CD14-positive monocyte (primary cell): ENCODE results near the gene DNAJC11. TPM values are rescaled to one million over a fixed set of nuclear protein-coding genes. Genes with fewer than 3 reads are reported as not detected.
A peak's percentile ranks its signal among the peaks of the same experiment; 100 is the strongest.
"Not testable (repeated sequence)": the region's sequence is repeated elsewhere in the genome, so short reads cannot be mapped to it uniquely, and the experiment has no call there.

Experiments
- DNase-seq, 3 donors: peaks; one replicate each; pipeline ENCODE4 v3.0.0-alpha.2; 2011 to 2022
- H2AFZ ChIP-seq: 2 replicates; pipeline ENCODE4 v1.6.0; 2012; ENCODE audit warnings: mild to moderate bottlenecking, low read depth, low read length, inconsistent platforms; ENCODE audit not compliant: insufficient read depth, poor library complexity, severe bottlenecking
- H3K27ac ChIP-seq, 2 donors: 1 replicate in 1 of 2; 2 replicates in 1 of 2; pipeline ENCODE4 v1.5.1; 2012 to 2013; ENCODE audit warnings: low read length in 2 of 2, control low read depth in 1 of 2, inconsistent platforms in 1 of 2, low read depth in 1 of 2, mild to moderate bottlenecking in 1 of 2
- H3K27me3 ChIP-seq, 2 donors: one replicate each; pipeline versions ENCODE4 v1.6.0 to v1.6.1; 2011 to 2013; ENCODE audit warnings: low read length in 2 of 2; ENCODE audit not compliant: control insufficient read depth in 2 of 2, insufficient read depth in 2 of 2
- H3K36me3 ChIP-seq, 2 donors: replicated peaks in 1 of 2; 1 replicate in 1 of 2; 2 replicates in 1 of 2; pipeline versions ENCODE4 v1.5.1 to v1.6.1; 2012 to 2013; ENCODE audit warnings: low read length in 2 of 2, control low read depth in 1 of 2, inconsistent platforms in 1 of 2, mild to moderate bottlenecking in 1 of 2; ENCODE audit not compliant: insufficient read depth in 2 of 2, control insufficient read depth in 1 of 2
- H3K4me1 ChIP-seq, 2 donors: 1 replicate in 1 of 2; 2 replicates in 1 of 2; pipeline versions ENCODE4 v1.5.1 to v1.6.1; 2012 to 2013; ENCODE audit warnings: low read length in 2 of 2, control low read depth in 1 of 2, inconsistent platforms in 1 of 2, mild to moderate bottlenecking in 1 of 2, moderate library complexity in 1 of 2; ENCODE audit not compliant: insufficient read depth in 2 of 2, control insufficient read depth in 1 of 2
- H3K4me2 ChIP-seq: replicated peaks from 2 replicates; pipeline ENCODE3; 2012; ENCODE audit warnings: low read length, moderate library complexity, mild to moderate bottlenecking; ENCODE audit not compliant: poor library complexity, severe bottlenecking; ENCODE audit errors: extremely low read depth
- H3K4me3 ChIP-seq, 3 experiments: fragments of 200-600 bp in 1 of 3; sonication (generic) in 1 of 3; replicated peaks in 1 of 3; 1 replicate in 2 of 3; 2 replicates in 1 of 3; pipeline ENCODE4 v1.5.1; 2011 to 2013; ENCODE audit warnings: low read length in 3 of 3, mild to moderate bottlenecking in 3 of 3, control low read depth in 2 of 3, low read depth in 2 of 3, inconsistent platforms in 1 of 3, moderate library complexity in 1 of 3
- H3K79me2 ChIP-seq: 2 replicates; pipeline ENCODE4 v1.6.0; 2012; ENCODE audit warnings: mild to moderate bottlenecking, control low read depth, inconsistent platforms, low read length, moderate library complexity; ENCODE audit not compliant: insufficient read depth
- H3K9ac ChIP-seq: 2 replicates; pipeline ENCODE4 v1.6.0; 2017; ENCODE audit warnings: low read length, mild to moderate bottlenecking; ENCODE audit not compliant: insufficient read depth, poor library complexity, severe bottlenecking
- H3K9me3 ChIP-seq, 2 donors: replicated peaks in 1 of 2; 1 replicate in 1 of 2; 2 replicates in 1 of 2; pipeline versions ENCODE4 v1.5.1 to v1.6.1; 2012 to 2013; ENCODE audit warnings: low read length in 2 of 2, control low read depth in 1 of 2; ENCODE audit not compliant: control insufficient read depth in 1 of 2, insufficient read depth in 1 of 2
- H4K20me1 ChIP-seq: 2 replicates; pipeline ENCODE4 v1.6.0; 2012; ENCODE audit warnings: mild to moderate bottlenecking, low read length, control low read depth, moderate library complexity; ENCODE audit not compliant: insufficient read depth
- H3K27ac Mint-ChIP-seq, 7 donors: one replicate each; pipeline ENCODE4 v1.8.0; 2020; ENCODE audit warnings: mild to moderate bottlenecking in 7 of 7, mixed read lengths in 7 of 7, moderate library complexity in 6 of 7, inconsistent platforms in 2 of 7
- H3K27me3 Mint-ChIP-seq, 3 donors: one replicate each; pipeline ENCODE4 v1.8.0; 2021 to 2022; ENCODE audit warnings: low read depth in 3 of 3, mild to moderate bottlenecking in 3 of 3, mixed read lengths in 3 of 3, moderate library complexity in 3 of 3, inconsistent platforms in 1 of 3
- H3K36me3 Mint-ChIP-seq, 2 donors: one replicate each; pipeline ENCODE4 v1.8.0; 2020; ENCODE audit warnings: mixed read lengths in 2 of 2, inconsistent platforms in 1 of 2, mild to moderate bottlenecking in 1 of 2
- H3K4me1 Mint-ChIP-seq: one replicate; pipeline ENCODE4 v1.8.0; 2020; ENCODE audit warnings: mild to moderate bottlenecking, mixed read lengths
- H3K4me3 Mint-ChIP-seq, 2 donors: one replicate each; pipeline ENCODE4 v1.8.0; 2020; ENCODE audit warnings: mild to moderate bottlenecking in 2 of 2, mixed read lengths in 2 of 2, moderate library complexity in 1 of 2
- H3K9me3 Mint-ChIP-seq, 7 donors: one replicate each; pipeline ENCODE4 v1.8.0; 2020 to 2022; ENCODE audit warnings: mixed read lengths in 7 of 7, mild to moderate bottlenecking in 6 of 7, moderate library complexity in 6 of 7, inconsistent platforms in 2 of 7
- whole genome bisulfite sequencing: methylation state at CpG from one replicate; pipeline ENCODE4 v1.1.5; 2013; ENCODE audit warnings: missing lambda C conversion rate; ENCODE audit not compliant: insufficient coverage; 5-methylcytosine and 5-hydroxymethylcytosine counted together
- intact Hi-C, 2 donors: fragments of 100-400 bp; cut with micrococcal nuclease; formaldehyde crosslinking; loops; one replicate each; pipeline versions ENCODE4 v1.15.0 to v1.15.1; 2023
- polyA plus RNA-seq, 3 donors: library from polyadenylated mRNA; depleted of rRNA in 1 of 3; unstranded in 2 of 3; stranded (reverse) in 1 of 3; fragments of 300-500 nt in 2 of 3; fragments of >200 nt in 1 of 3; fragmentation: Illumina TruSeq in 2 of 3; gene quantifications; 1 replicate in 2 of 3; 2 replicates in 1 of 3; pipeline ENCODE4 v1.2.3, GENCODE V29; 2012 to 2021
- TF ChIP-seq, protein P1 (sequence below): fragments of 200-600 bp; IDR thresholded peaks from one replicate; pipeline ENCODE4 v1.8.0; 2022; ENCODE audit warnings: antibody characterized with exemption, mild to moderate bottlenecking

The DNAJC11 gene
- polyA plus RNA-seq, 3 donors, result 9.7 to 19.9 (median 15.8) TPM

DNA sequence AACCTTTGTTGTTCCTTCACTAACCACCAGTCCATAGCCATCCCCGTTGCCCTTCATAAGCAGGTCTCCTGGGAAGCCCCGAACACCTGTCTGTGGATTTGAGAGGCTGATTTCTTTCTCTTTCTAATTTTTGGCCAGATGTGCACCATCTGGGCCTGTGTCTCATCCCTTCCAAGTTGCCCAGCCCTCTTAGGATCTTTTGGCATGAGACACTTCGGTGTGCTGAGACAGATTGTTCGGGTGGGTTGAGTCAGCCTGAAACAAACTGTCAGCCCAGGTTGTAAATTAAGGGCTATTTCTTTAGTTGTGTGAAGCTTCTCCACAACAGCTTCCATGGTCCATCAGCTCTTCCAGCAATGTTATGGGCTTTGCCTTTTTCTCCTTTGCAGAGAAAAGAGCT lies 1.4 kb upstream of the DNAJC11 start:
- intact Hi-C loops, result loop anchor here in 1 of 2 donors (5.0 kb wide), 1 partner anchor 151 kb away; the partner anchor contains the start of gene NOL9
- peak overlapping the region; percentile 53 for H2AFZ ChIP-seq
- no peak for DNase-seq

DNA sequence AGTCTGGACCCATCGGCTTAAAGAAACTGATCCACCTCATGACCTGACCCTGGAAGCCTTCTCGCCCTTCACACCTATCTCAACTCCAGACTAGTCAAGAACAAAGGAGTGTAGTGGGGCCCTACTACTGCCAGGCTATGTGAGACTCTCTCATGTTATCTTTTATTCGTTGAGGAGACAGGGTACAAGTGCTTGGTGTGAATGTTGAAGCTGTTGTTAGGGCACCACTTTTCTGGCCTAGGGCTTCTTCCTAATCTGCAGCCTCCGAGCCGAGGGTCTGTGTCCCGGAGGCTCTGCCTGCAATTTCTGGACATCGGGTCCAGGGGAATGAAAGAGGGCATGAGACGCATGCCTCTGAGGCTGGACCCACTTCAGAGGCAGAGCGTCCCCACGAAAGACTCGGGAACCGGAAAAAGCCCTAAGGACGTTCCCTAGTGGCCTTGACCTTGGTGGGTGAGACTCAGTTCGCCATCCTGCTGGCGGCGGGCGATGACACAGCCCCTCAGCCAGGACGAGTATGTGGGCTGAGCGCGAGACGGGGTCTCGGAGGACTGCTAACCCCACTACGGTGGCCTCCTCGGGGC lies 671 bp downstream of the DNAJC11 start:
- 2% methylated on average over 21 of the region's 24 CpGs for WGBS
- Histone ChIP-seq H2AFZ (peak overlapping the region; percentile 92), H3K4me1 (peaks cover 12 to 16% of the 10 kb centered on the region in 2 donors), H3K36me3 (peaks cover 0 to 11% of the 10 kb centered on the region in 2 donors), H4K20me1 (peaks cover 20% of the 10 kb centered on the region), H3K27me3 (no peaks in the 10 kb centered on the region), H3K79me2 (peaks cover 50% of the 10 kb centered on the region), H3K27ac (peak overlapping the region; percentile 27 to 90), H3K9me3 (no peaks in the 10 kb centered on the region), H3K9ac (peak overlapping the region; percentile 96), H3K4me2 (peak overlapping the region; percentile 99), H3K4me3 (peak overlapping the region; percentile 64 to 93 (median 66))
- intact Hi-C loops, result loop anchor here in 1 of 2 donors (5.0 kb wide), 1 partner anchor 149 kb away; the partner anchor contains the start of gene NOL9
- Mint-ChIP-seq H3K9me3 (peaks cover 0 to 6% (median 5%) of the 10 kb centered on the region in 7 donors), H3K36me3 (peaks cover 2 to 3% of the 10 kb centered on the region in 2 donors), H3K27me3 (no peaks in the 10 kb centered on the region), H3K27ac (peak overlapping the region; percentile 76 to 88 (median 81)), H3K4me1 (peaks cover 16% of the 10 kb centered on the region), H3K4me3 (peak overlapping the region; percentile 78 to 87)
- TF ChIP-seq, protein P1, sequence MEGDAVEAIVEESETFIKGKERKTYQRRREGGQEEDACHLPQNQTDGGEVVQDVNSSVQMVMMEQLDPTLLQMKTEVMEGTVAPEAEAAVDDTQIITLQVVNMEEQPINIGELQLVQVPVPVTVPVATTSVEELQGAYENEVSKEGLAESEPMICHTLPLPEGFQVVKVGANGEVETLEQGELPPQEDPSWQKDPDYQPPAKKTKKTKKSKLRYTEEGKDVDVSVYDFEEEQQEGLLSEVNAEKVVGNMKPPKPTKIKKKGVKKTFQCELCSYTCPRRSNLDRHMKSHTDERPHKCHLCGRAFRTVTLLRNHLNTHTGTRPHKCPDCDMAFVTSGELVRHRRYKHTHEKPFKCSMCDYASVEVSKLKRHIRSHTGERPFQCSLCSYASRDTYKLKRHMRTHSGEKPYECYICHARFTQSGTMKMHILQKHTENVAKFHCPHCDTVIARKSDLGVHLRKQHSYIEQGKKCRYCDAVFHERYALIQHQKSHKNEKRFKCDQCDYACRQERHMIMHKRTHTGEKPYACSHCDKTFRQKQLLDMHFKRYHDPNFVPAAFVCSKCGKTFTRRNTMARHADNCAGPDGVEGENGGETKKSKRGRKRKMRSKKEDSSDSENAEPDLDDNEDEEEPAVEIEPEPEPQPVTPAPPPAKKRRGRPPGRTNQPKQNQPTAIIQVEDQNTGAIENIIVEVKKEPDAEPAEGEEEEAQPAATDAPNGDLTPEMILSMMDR, result no peak
- peak in 1 of 3 donors; percentile 4 for DNase-seq

More for the DNA sequence above, 1.4 kb upstream of the DNAJC11 start:
- no peak overlapping the region for H3K27ac Mint-ChIP-seq
- peaks cover 0 to under 1% of the 10 kb centered on the region in 2 donors for H3K36me3 Mint-ChIP-seq
- Histone ChIP-seq H3K4me3 (no peak overlapping the region), H4K20me1 (peaks cover 6% of the 10 kb centered on the region), H3K79me2 (peaks cover 31% of the 10 kb centered on the region), H3K9me3 (no peaks in the 10 kb centered on the region), H3K36me3 (no peaks in the 10 kb centered on the region), H3K9ac (no peak overlapping the region), H3K4me2 (no peak overlapping the region), H3K4me1 (peaks cover 12 to 16% of the 10 kb centered on the region in 2 donors), H3K27me3 (no peaks in the 10 kb centered on the region), H3K27ac (no peak overlapping the region)
- H3K4me1 Mint-ChIP-seq, result peaks cover 14% of the 10 kb centered on the region
- WGBS, result 92% methylated on average over 2 of the region's 4 CpGs
- peaks cover 0 to 5% (median 5%) of the 10 kb centered on the region in 7 donors for H3K9me3 Mint-ChIP-seq
- H3K4me3 Mint-ChIP-seq, result no peak overlapping the region
- TF ChIP-seq, protein P1, result no peak
- H3K27me3 Mint-ChIP-seq, result peaks cover 0 to 3% (median 3%) of the 10 kb centered on the region in 3 donors

DNA sequence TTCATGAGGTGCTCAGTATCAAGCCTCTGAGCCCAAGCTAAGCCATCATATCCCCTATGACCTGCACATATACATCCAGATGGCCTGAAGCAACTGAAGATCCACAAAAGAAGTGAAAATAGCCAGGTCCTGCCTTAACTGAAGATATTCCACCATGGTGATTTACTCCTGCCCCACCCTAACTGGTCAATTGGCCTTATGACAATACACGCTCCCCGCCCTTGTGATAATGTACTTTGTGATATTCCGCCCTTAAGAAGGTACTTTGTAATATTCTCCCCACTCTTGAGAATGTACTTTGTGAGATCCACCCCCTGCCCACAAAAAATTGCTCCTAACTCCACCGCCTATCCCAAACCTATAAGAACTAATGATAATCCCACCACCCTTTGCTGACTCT lies 1.7 kb downstream of the DNAJC11 start:
- H3K36me3 Mint-ChIP-seq, H3K9me3 Mint-ChIP-seq, H2AFZ ChIP-seq, H3K4me3 ChIP-seq, H3K4me2 ChIP-seq, H3K27me3 Mint-ChIP-seq, H3K27me3 ChIP-seq, H3K4me3 Mint-ChIP-seq, H3K9ac ChIP-seq, H3K9me3 ChIP-seq, H3K27ac ChIP-seq, DNase-seq: not testable (repeated sequence)
- Histone ChIP-seq H4K20me1 (peaks cover 23% of the 10 kb centered on the region), H3K79me2 (peaks cover 59% of the 10 kb centered on the region), H3K4me1 (peaks cover 12 to 16% of the 10 kb centered on the region in 2 donors), H3K36me3 (peaks cover 0 to 11% of the 10 kb centered on the region in 2 donors)
- Mint-ChIP-seq H3K4me1 (peaks cover 16% of the 10 kb centered on the region), H3K27ac (peak overlapping the region in 1 of 7 donors; percentile 3)
- WGBS, result no CpG with 5 or more reads among the region's 4 CpGs
- intact Hi-C loops, result loop anchor here in 1 of 2 donors (5.0 kb wide), 1 partner anchor 148 kb away; the partner anchor contains the start of gene NOL9
